Right atrium auricular region (tissue), 2 donors: Measurements from ENCODE around the gene HABP4. TPM values are rescaled to one million over a fixed set of nuclear protein-coding genes. Genes with fewer than 3 reads are reported as not detected.

Source experiments
- DNase-seq: peaks from one replicate; pipeline ENCODE4 v3.0.0-alpha.2; 2019; ENCODE audit warnings: low spot score
- H3K27ac ChIP-seq, 2 donors: fragments of 200-600 bp; sonication (generic); 1 replicate in 1 of 2; 2 replicates in 1 of 2; pipeline ENCODE4 v1.5.1; 2016 to 2019
- H3K27me3 ChIP-seq, 2 donors: fragments of 200-600 bp; sonication (generic); one replicate each; pipeline versions ENCODE4 v1.5.1 to v1.6.0; 2017 to 2019
- H3K36me3 ChIP-seq: fragments of 200-600 bp; sonication (generic); one replicate; pipeline ENCODE4 v1.5.1; 2016
- H3K4me1 ChIP-seq, 2 donors: fragments of 200-600 bp; sonication (generic); one replicate each; pipeline versions ENCODE4 v1.5.1 to v1.6.0; 2017 to 2019
- H3K4me3 ChIP-seq, 2 donors: fragments of 200-600 bp; sonication (generic); 1 replicate in 1 of 2; 2 replicates in 1 of 2; pipeline ENCODE4 v1.5.1; 2017 to 2019; ENCODE audit warnings: mild to moderate bottlenecking in 1 of 2, moderate library complexity in 1 of 2
- H3K9me3 ChIP-seq, 2 donors: fragments of 200-600 bp; sonication (generic); one replicate each; pipeline ENCODE4 v1.5.1; 2019
- CTCF ChIP-seq, 2 donors: fragments of 200-600 bp; sonication (generic); IDR thresholded peaks; one replicate each; pipeline ENCODE4 v1.5.1; 2019; ENCODE audit warnings: antibody characterized with exemption in 2 of 2
- total RNA-seq, 2 donors: library from RNA; depleted of rRNA; stranded (reverse); fragments of >200 nt; gene quantifications; one replicate each; pipeline ENCODE4 v1.1.0, GENCODE V29; 2016

Gene HABP4
- total RNA-seq, 2 donors from 2014 or later = 16.5 to 20.5 TPM

- H3K36me3 ChIP-seq = peaks cover 21% of the 10 kb centered on the region
- peaks cover 0 to 6% of the 10 kb centered on the region in 2 donors for H3K4me1 ChIP-seq
- DNase-seq = no peak
- no peak for TF ChIP-seq CTCF (IDR thresholded peaks at IDR 0.05)
- H3K27ac ChIP-seq = no peak overlapping the region
- H3K9me3 ChIP-seq = no peaks in the 10 kb centered on the region
- no peaks in the 10 kb centered on the region for H3K27me3 ChIP-seq
- no peak overlapping the region for H3K4me3 ChIP-seq
These were observed 9.5 kb downstream of the HABP4 start for GRCh38 chr9:96459268-96460007.

- peaks cover 0 to 6% of the 10 kb centered on the region in 2 donors for H3K4me1 ChIP-seq
- H3K27me3 ChIP-seq = no peaks in the 10 kb centered on the region
- no peak for TF ChIP-seq CTCF (IDR thresholded peaks at IDR 0.05)
- no peak for DNase-seq
- H3K4me3 ChIP-seq = no peak overlapping the region
- H3K27ac ChIP-seq = no peak overlapping the region
- no peaks in the 10 kb centered on the region for H3K9me3 ChIP-seq
- H3K36me3 ChIP-seq = peaks cover 22% of the 10 kb centered on the region
These were observed 10.5 kb downstream of the HABP4 start for GRCh38 chr9:96460470-96460869.

GRCh38 chr9:96460882-96461281 is 10.9 kb downstream of the HABP4 start:
- Histone ChIP-seq H3K27ac (no peak overlapping the region), H3K4me1 (peaks cover 0 to 6% of the 10 kb centered on the region in 2 donors), H3K9me3 (no peaks in the 10 kb centered on the region), H3K36me3 (peaks cover 26% of the 10 kb centered on the region), H3K4me3 (no peak overlapping the region), H3K27me3 (no peaks in the 10 kb centered on the region)
- DNase-seq = no peak
- no peak for TF ChIP-seq CTCF (IDR thresholded peaks at IDR 0.05)

- H3K4me3 ChIP-seq = no peak overlapping the region
- no peaks in the 10 kb centered on the region for H3K27me3 ChIP-seq
- H3K4me1 ChIP-seq = peaks cover 0 to 6% of the 10 kb centered on the region in 2 donors
- TF ChIP-seq CTCF (IDR thresholded peaks at IDR 0.05) = no peak
- no peaks in the 10 kb centered on the region for H3K9me3 ChIP-seq
- peaks cover 31% of the 10 kb centered on the region for H3K36me3 ChIP-seq
- DNase-seq = no peak
- no peak overlapping the region for H3K27ac ChIP-seq
These were observed 11.4 kb downstream of the HABP4 start for GRCh38 chr9:96461336-96461735.

GRCh38 chr9:96462541-96462940 is 12.6 kb downstream of the HABP4 start:
- Histone ChIP-seq H3K9me3 (no peaks in the 10 kb centered on the region), H3K27me3 (no peaks in the 10 kb centered on the region), H3K36me3 (peaks cover 40% of the 10 kb centered on the region), H3K27ac (no peak overlapping the region), H3K4me1 (peaks cover 0 to 6% of the 10 kb centered on the region in 2 donors), H3K4me3 (no peak overlapping the region)
- TF ChIP-seq CTCF (IDR thresholded peaks at IDR 0.05) = no peak
- no peak for DNase-seq

GRCh38 chr9:96464426-96464825 is 14.5 kb downstream of the HABP4 start:
- peaks cover 41% of the 10 kb centered on the region for H3K36me3 ChIP-seq
- no peak overlapping the region for H3K4me3 ChIP-seq
- H3K9me3 ChIP-seq = no peaks in the 10 kb centered on the region
- H3K27ac ChIP-seq = no peak overlapping the region
- DNase-seq = peak; percentile 21
- TF ChIP-seq CTCF (IDR thresholded peaks at IDR 0.05) = no peak
- H3K27me3 ChIP-seq = no peaks in the 10 kb centered on the region
- H3K4me1 ChIP-seq = peaks cover 0 to 6% of the 10 kb centered on the region in 2 donors
